IMR-90 (cell line): ENCODE results near the gene RALGPS1. TPM values are rescaled to one million over a fixed set of nuclear protein-coding genes. Genes with fewer than 3 reads are reported as not detected.

ENCODE experiments used
- ATAC-seq: fragments of 200-7000 bp; cut with Tn5 transposase; 2 replicates; pipeline ENCODE4 v1.9.1; 2020; ENCODE audit warnings: low read depth, mild to moderate bottlenecking, moderate library complexity
- BruUV-seq: library from RNA; stranded (reverse); fragments of 400-500 nt; replicated peaks from 2 replicates; lab custom pipeline; 2021; lab: Mats Ljungman, UMichigan
- CTCF ChIA-PET: fragments of 300-600 bp; formaldehyde crosslinking; extraction: SDS; loops from one replicate; lab custom pipeline; 2021; ENCODE audit warnings: antibody characterized with exemption; lab: Yijun Ruan, JAX
- POLR2A ChIA-PET: fragments of 300-600 bp; sonication (Branson Sonifier 250); formaldehyde crosslinking; loops from one replicate; lab custom pipeline; 2022; ENCODE audit warnings: antibody characterized with exemption; ENCODE audit not compliant: unreplicated experiment; lab: Charles Lee
- DNase-seq: peaks from one replicate; pipeline ENCODE4 v3.0.0; 2013
- H2AFZ ChIP-seq: replicated peaks from 2 replicates; pipeline ENCODE3; 2013; ENCODE audit warnings: low read length, mild to moderate bottlenecking; ENCODE audit not compliant: poor library complexity
- H2AK5ac ChIP-seq: 2 replicates; pipeline ENCODE4 v1.6.1; 2013; ENCODE audit warnings: low read depth, low read length, inconsistent platforms
- H2AK9ac ChIP-seq: replicated peaks from 2 replicates; pipeline ENCODE3; 2013; ENCODE audit warnings: mild to moderate bottlenecking, low read depth, low read length, moderate library complexity; ENCODE audit not compliant: poor library complexity
- H2BK120ac ChIP-seq: 2 replicates; pipeline ENCODE4 v1.6.1; 2013; ENCODE audit warnings: low read depth, low read length, inconsistent platforms
- H2BK15ac ChIP-seq: 3 replicates; pipeline ENCODE4 v1.6.1; 2013; ENCODE audit warnings: low read depth, low read length, inconsistent platforms
- H2BK20ac ChIP-seq: 2 replicates; pipeline ENCODE4 v1.6.1; 2013; ENCODE audit warnings: low read depth, mild to moderate bottlenecking, inconsistent platforms, low read length, moderate library complexity
- H2BK5ac ChIP-seq: 2 replicates; pipeline ENCODE4 v1.6.1; 2013; ENCODE audit warnings: mild to moderate bottlenecking, low read depth, low read length, inconsistent platforms; ENCODE audit not compliant: poor library complexity, severe bottlenecking
- H3K14ac ChIP-seq: replicated peaks from 2 replicates; pipeline ENCODE4 v1.6.1; 2013; ENCODE audit warnings: low read depth, low read length, inconsistent platforms
- H3K18ac ChIP-seq: 2 replicates; pipeline ENCODE4 v1.6.1; 2013; ENCODE audit warnings: low read depth, low read length, control low read depth
- H3K23ac ChIP-seq: 2 replicates; pipeline ENCODE4 v1.6.1; 2013; ENCODE audit warnings: low read depth, low read length, inconsistent platforms
- H3K27ac ChIP-seq: 2 replicates; pipeline ENCODE4 v1.5.1; 2013; ENCODE audit warnings: mild to moderate bottlenecking, control low read depth, low read length; ENCODE audit not compliant: insufficient read depth
- H3K27me3 ChIP-seq: 2 replicates; pipeline ENCODE4 v1.6.1; 2013; ENCODE audit warnings: low read length; ENCODE audit not compliant: control insufficient read depth, insufficient read depth
- H3K36me3 ChIP-seq: 2 replicates; pipeline ENCODE4 v1.6.1; 2013; ENCODE audit warnings: low read length, mixed read lengths; ENCODE audit not compliant: control insufficient read depth, insufficient read depth
- H3K4ac ChIP-seq: 2 replicates; pipeline ENCODE4 v1.6.1; 2013; ENCODE audit warnings: low read depth, low read length, inconsistent platforms
- H3K4me1 ChIP-seq: 2 replicates; pipeline ENCODE4 v1.6.1; 2013; ENCODE audit warnings: low read length, mixed read lengths; ENCODE audit not compliant: control insufficient read depth, insufficient read depth
- H3K4me2 ChIP-seq: 2 replicates; pipeline ENCODE4 v1.6.1; 2013; ENCODE audit warnings: low read depth, mild to moderate bottlenecking, control low read depth, low read length, moderate library complexity
- H3K4me3 ChIP-seq: 2 replicates; pipeline ENCODE4 v1.5.1; 2013; ENCODE audit warnings: low read depth, mild to moderate bottlenecking, control low read depth, low read length, moderate library complexity; ENCODE audit not compliant: insufficient read depth
- H3K56ac ChIP-seq: 2 replicates; pipeline ENCODE4 v1.6.1; 2013; ENCODE audit warnings: low read length, inconsistent platforms; ENCODE audit not compliant: insufficient read depth; ENCODE audit errors: extremely low read depth
- H3K79me1 ChIP-seq, 2 experiments: 2 replicates each; pipeline ENCODE4 v1.6.1; 2013; ENCODE audit warnings: low read length in 2 of 2, inconsistent platforms in 1 of 2, low read depth in 1 of 2
- H3K9ac ChIP-seq: 2 replicates; pipeline ENCODE4 v1.6.1; 2013; ENCODE audit warnings: low read depth, low read length, control low read depth
- H3K9me1 ChIP-seq: 2 replicates; pipeline ENCODE4 v1.6.1; 2013; ENCODE audit warnings: low read length, inconsistent platforms; ENCODE audit not compliant: insufficient read depth
- H3K9me3 ChIP-seq: 2 replicates; pipeline ENCODE4 v1.6.1; 2013; ENCODE audit warnings: low read length; ENCODE audit not compliant: control insufficient read depth, insufficient read depth
- H4K20me1 ChIP-seq: 2 replicates; pipeline ENCODE4 v1.6.1; 2013; ENCODE audit warnings: low read length, inconsistent platforms; ENCODE audit not compliant: insufficient read depth
- H4K5ac ChIP-seq: 2 replicates; pipeline ENCODE4 v1.6.1; 2013; ENCODE audit warnings: mild to moderate bottlenecking, low read depth, low read length, control low read depth
- H4K8ac ChIP-seq, 2 experiments: 2 replicates each; pipeline ENCODE4 v1.6.1; 2013; ENCODE audit warnings: low read depth in 2 of 2, low read length in 2 of 2, control low read depth in 1 of 2, inconsistent platforms in 1 of 2
- H4K91ac ChIP-seq: 2 replicates; pipeline ENCODE4 v1.6.1; 2013; ENCODE audit warnings: low read depth, low read length, inconsistent platforms; ENCODE audit not compliant: insufficient read depth
- BHLHE40 ChIP-seq: fragments of 150-350 bp; IDR thresholded peaks from 2 replicates; pipeline ENCODE4 v1.6.1; 2016; ENCODE audit warnings: mild to moderate bottlenecking, low read depth, low read length
- CEBPB ChIP-seq: IDR thresholded peaks from 2 replicates; pipeline ENCODE4 v1.6.1; 2012; ENCODE audit warnings: low read depth, low read length, improper control_type of control experiment
- CHD1 ChIP-seq: IDR thresholded peaks from 2 replicates; pipeline ENCODE4 v1.6.1; 2012; ENCODE audit warnings: low read depth, low read length, improper control_type of control experiment
- FOS ChIP-seq: fragments of 150-350 bp; IDR thresholded peaks from 2 replicates; pipeline ENCODE4 v1.6.1; 2016; ENCODE audit warnings: low read depth, low read length
- MAZ ChIP-seq: IDR thresholded peaks from 2 replicates; pipeline ENCODE4 v1.6.1; 2012; ENCODE audit warnings: low read depth, mild to moderate bottlenecking, low read length, improper control_type of control experiment, moderate library complexity, borderline replicate concordance
- MXI1 ChIP-seq: IDR thresholded peaks from 2 replicates; pipeline ENCODE4 v1.6.1; 2012; ENCODE audit warnings: low read depth, mild to moderate bottlenecking, low read length, moderate library complexity, borderline replicate concordance
- RAD21 ChIP-seq: IDR thresholded peaks from 2 replicates; pipeline ENCODE4 v1.6.1; 2012; ENCODE audit warnings: low read length, improper control_type of control experiment
- RCOR1 ChIP-seq: IDR thresholded peaks from 2 replicates; pipeline ENCODE4 v1.6.1; 2012; ENCODE audit warnings: mild to moderate bottlenecking, low read length, improper control_type of control experiment; ENCODE audit not compliant: insufficient replicate concordance
- RFX5 ChIP-seq: IDR thresholded peaks from 2 replicates; pipeline ENCODE4 v1.8.0; 2012; ENCODE audit warnings: low read depth, mild to moderate bottlenecking, low read length, moderate library complexity
- SMC3 ChIP-seq: fragments of 150-350 bp; IDR thresholded peaks from 2 replicates; pipeline ENCODE4 v1.6.1; 2016; ENCODE audit warnings: low read depth, mild to moderate bottlenecking, antibody characterized with exemption, low read length, moderate library complexity
- dilution Hi-C: fragments of 300-500 bp; cut with HindIII; formaldehyde crosslinking; loops from one replicate; pipeline ENCODE4 v1.14.3; 2018; ENCODE audit warnings: low sequenced_read_pairs; ENCODE audit not compliant: unreplicated experiment
- in situ Hi-C: fragments of 300-500 bp; cut with MboI; formaldehyde crosslinking; loops from 3 replicates; pipeline ENCODE4 v1.14.3; 2019; ENCODE audit warnings: low sequenced_read_pairs, inconsistent platforms, mixed read lengths
- intact Hi-C: fragments of 100-400 bp; cut with micrococcal nuclease; formaldehyde crosslinking; loops from 2 replicates; pipeline ENCODE4 v1.10.0; 2022
- polyA plus RNA-seq, 3 experiments: library from polyadenylated mRNA; depleted of rRNA; stranded (reverse); fragments of >200 nt; gene quantifications; 2 replicates each; pipeline ENCODE4 v1.2.3, GENCODE V29; 2012; ENCODE audit warnings: low replicate concordance in 1 of 3
- total RNA-seq: library from RNA; depleted of rRNA; stranded (reverse); fragments of >200 nt; gene quantifications from 2 replicates; pipeline ENCODE4 v1.2.3, GENCODE V29; 2012
- TF ChIP-seq, protein P1 (sequence below): conservative IDR thresholded peaks from 2 replicates; pipeline ENCODE4 v1.5.1; 2012; ENCODE audit warnings: mild to moderate bottlenecking, low read depth, low read length, improper control_type of control experiment
- TF ChIP-seq, protein P2 (sequence below): fragments of 150-350 bp; IDR thresholded peaks from 2 replicates; pipeline ENCODE4 v1.6.1; 2016; ENCODE audit warnings: low read depth, mild to moderate bottlenecking, low read length, moderate library complexity, borderline replicate concordance

RALGPS1 gene
- total and polyA plus RNA-seq, 2 of the 4 experiments (the other 2 are of a cell fraction), result 0.90 to 2.8 TPM

DNA sequence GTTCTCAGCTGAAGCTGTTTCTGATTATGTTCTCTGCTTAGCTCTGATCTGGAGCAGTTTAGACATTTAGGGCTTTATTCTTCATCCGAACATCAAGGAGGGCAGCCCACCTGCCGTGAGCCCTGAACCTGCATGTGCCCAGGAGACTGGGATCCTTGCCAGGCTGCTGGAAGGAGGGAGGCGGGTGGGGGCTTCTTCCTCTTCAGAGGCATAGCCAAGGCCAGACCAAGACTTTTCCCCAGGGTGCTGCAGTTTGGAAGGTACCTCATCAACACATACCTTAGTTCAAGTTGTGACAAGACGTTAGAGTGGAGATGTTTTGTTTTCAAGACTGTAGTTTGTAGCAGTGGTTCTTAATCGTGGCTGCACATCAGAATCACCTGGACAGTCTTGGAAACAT is 64.9 kb downstream of the RALGPS1 start (continued):
- TF ChIP-seq, protein P1, sequence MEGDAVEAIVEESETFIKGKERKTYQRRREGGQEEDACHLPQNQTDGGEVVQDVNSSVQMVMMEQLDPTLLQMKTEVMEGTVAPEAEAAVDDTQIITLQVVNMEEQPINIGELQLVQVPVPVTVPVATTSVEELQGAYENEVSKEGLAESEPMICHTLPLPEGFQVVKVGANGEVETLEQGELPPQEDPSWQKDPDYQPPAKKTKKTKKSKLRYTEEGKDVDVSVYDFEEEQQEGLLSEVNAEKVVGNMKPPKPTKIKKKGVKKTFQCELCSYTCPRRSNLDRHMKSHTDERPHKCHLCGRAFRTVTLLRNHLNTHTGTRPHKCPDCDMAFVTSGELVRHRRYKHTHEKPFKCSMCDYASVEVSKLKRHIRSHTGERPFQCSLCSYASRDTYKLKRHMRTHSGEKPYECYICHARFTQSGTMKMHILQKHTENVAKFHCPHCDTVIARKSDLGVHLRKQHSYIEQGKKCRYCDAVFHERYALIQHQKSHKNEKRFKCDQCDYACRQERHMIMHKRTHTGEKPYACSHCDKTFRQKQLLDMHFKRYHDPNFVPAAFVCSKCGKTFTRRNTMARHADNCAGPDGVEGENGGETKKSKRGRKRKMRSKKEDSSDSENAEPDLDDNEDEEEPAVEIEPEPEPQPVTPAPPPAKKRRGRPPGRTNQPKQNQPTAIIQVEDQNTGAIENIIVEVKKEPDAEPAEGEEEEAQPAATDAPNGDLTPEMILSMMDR, result no peak
- TF ChIP-seq SMC3 (no peak), CEBPB (no peak)

DNA sequence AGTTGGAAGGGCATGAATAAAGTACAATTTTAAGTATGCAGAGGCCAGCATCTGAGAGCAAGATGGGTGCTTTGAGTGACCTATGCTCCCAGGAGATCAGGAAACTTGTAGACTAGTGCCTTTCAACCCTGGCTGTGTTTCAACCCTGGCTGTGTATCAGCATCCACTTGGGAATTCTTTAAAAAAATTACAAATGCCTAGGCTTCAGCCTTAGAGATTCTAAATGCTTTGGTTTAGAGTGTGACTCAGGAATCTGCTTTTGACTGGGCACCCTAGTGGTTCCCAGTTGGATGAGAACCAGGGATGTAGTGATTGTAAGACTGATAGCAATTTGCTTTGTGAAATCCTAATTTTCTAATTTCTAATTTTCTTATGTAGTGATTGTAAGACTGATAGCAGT is 65.6 kb downstream of the RALGPS1 start:
- CTCF ChIA-PET, result no interaction called here
- Histone ChIP-seq H3K4ac (no peak overlapping the region), H3K9ac (no peak overlapping the region), H3K4me1 (0 out of 2 replicates have a peak, but pooled peaks cover 2% of the 10 kb centered on the region), H3K4me3 (no peak overlapping the region), H3K4me2 (no peak overlapping the region), H3K36me3 (no peaks in the 10 kb centered on the region), H2BK120ac (no peak overlapping the region), H3K9me1 (peaks cover 4% of the 10 kb centered on the region; the same call in 1 of the 2 replicates), H2AK9ac (no peak overlapping the region), H2AFZ (no peak overlapping the region), H4K5ac (no peak overlapping the region), H3K27ac (no peak overlapping the region), H4K20me1 (no peaks in the 10 kb centered on the region), H3K18ac (no peak overlapping the region), H2BK15ac (no peak overlapping the region), H3K79me1 (no peaks in the 10 kb centered on the region), H3K9me3 (peaks cover 4% of the 10 kb centered on the region; the same call in 1 of the 2 replicates), H3K27me3 (no peaks in the 10 kb centered on the region), H4K8ac (no peak overlapping the region), H3K23ac (no peak overlapping the region), H3K56ac (no peak overlapping the region), H2BK5ac (no peak overlapping the region), H2BK20ac (no peak overlapping the region), H4K91ac (no peak overlapping the region), H3K14ac (no peak overlapping the region), H2AK5ac (no peak overlapping the region)
- dilution Hi-C loops (no loop called here), in situ Hi-C loops (no loop called here), intact Hi-C loops (no loop called here)
- POLR2A ChIA-PET, result interaction anchor here (0.6 kb wide), 1 partner anchor 30 kb away, joined by 4 read pairs; no protein-coding TSS in a partner anchor
- no TSS peak for BruUV-seq
- peak; percentile 35; the same call in 1 of the 2 replicates for ATAC-seq
- DNase-seq, result no peak
- TF ChIP-seq MAZ (no peak), FOS (no peak), RCOR1 (no peak), MXI1 (no peak), CHD1 (no peak), RAD21 (no peak), CEBPB (no peak), SMC3 (no peak), RFX5 (no peak), BHLHE40 (no peak)
- TF ChIP-seq, protein P1, result no peak
- TF ChIP-seq, protein P2, sequence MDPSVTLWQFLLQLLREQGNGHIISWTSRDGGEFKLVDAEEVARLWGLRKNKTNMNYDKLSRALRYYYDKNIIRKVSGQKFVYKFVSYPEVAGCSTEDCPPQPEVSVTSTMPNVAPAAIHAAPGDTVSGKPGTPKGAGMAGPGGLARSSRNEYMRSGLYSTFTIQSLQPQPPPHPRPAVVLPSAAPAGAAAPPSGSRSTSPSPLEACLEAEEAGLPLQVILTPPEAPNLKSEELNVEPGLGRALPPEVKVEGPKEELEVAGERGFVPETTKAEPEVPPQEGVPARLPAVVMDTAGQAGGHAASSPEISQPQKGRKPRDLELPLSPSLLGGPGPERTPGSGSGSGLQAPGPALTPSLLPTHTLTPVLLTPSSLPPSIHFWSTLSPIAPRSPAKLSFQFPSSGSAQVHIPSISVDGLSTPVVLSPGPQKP, result no peak
